Lower leg skin (tissue), 4 donors: ENCODE data around the gene JARID2. TPM values are rescaled to one million over a fixed set of nuclear protein-coding genes. Genes with fewer than 3 reads are reported as not detected.

ENCODE experiments used
- DNase-seq, 2 donors: peaks; one replicate each; pipeline ENCODE4 v3.0.0-alpha.2; 2019; ENCODE audit warnings: low spot score in 2 of 2
- H3K4me3 ChIP-seq: fragments of 200-600 bp; sonication (generic); 2 replicates; pipeline ENCODE4 v1.5.1; 2017; ENCODE audit warnings: mild to moderate bottlenecking, low read depth; ENCODE audit not compliant: poor library complexity, severe bottlenecking
- CTCF ChIP-seq, 3 donors: fragments of 450-650 bp; IDR thresholded peaks; one replicate each; pipeline ENCODE4 v1.5.1; 2016; ENCODE audit warnings: antibody characterized with exemption in 3 of 3, mild to moderate bottlenecking in 3 of 3, moderate library complexity in 2 of 3
- POLR2A ChIP-seq, 2 donors: fragments of 450-650 bp; IDR thresholded peaks; one replicate each; pipeline ENCODE4 v1.6.1; 2016 to 2017; ENCODE audit warnings: antibody characterized with exemption in 2 of 2, mild to moderate bottlenecking in 1 of 2, moderate library complexity in 1 of 2
- WGBS, 2 donors: methylation state at CpG; one replicate each; pipeline ENCODE4 v1.1.5; 2018; 5-methylcytosine and 5-hydroxymethylcytosine counted together
- intact Hi-C: fragments of 100-400 bp; cut with DNase I; formaldehyde crosslinking; loops from one replicate; pipeline ENCODE4 v1.15.0; 2023; ENCODE audit warnings: low total_unique reads
- total RNA-seq, 4 donors: library from RNA; depleted of rRNA; stranded (reverse); fragments of >200 nt; gene quantifications; one replicate each; pipeline ENCODE4 v1.1.0, GENCODE V29; 2016

The JARID2 gene
- total RNA-seq, 4 donors from 2014 or later: 17.9 to 24.2 (median 21.6) TPM

- TF ChIP-seq CTCF (IDR thresholded peaks at IDR 0.05): no peak
- no peak for TF ChIP-seq POLR2A (IDR thresholded peaks at IDR 0.05)
- peak; percentile 77 to 93 for DNase-seq
- WGBS, 2 donors: 3 to 9% methylated on average over 13 of the region's 13 CpGs
- intact Hi-C loops: no loop called here
- no peak overlapping the region for H3K4me3 ChIP-seq
Measured at GRCh38 chr6:15365273-15365687, 119.4 kb downstream of the JARID2 start.

- 18 to 22% methylated on average over 6 of the region's 6 CpGs for WGBS, 2 donors
- TF ChIP-seq POLR2A (IDR thresholded peaks at IDR 0.05) (no peak), CTCF (IDR thresholded peaks at IDR 0.05) (no peak)
- no peak overlapping the region for H3K4me3 ChIP-seq
- intact Hi-C loops: no loop called here
- no peak for DNase-seq
Measured at GRCh38 chr6:15366003-15366535, 120.2 kb downstream of the JARID2 start.

- 62 to 74% methylated on average over 2 of the region's 2 CpGs for WGBS, 2 donors
- TF ChIP-seq POLR2A (IDR thresholded peaks at IDR 0.05): no peak
- TF ChIP-seq CTCF (IDR thresholded peaks at IDR 0.05): no peak
- DNase-seq: no peak
- intact Hi-C loops: no loop called here
- H3K4me3 ChIP-seq: no peak overlapping the region
Measured at GRCh38 chr6:15366879-15367278, 121.0 kb downstream of the JARID2 start.

GRCh38 chr6:15368186-15368585 is 122.3 kb downstream of the JARID2 start:
- intact Hi-C loops: no loop called here
- TF ChIP-seq POLR2A (IDR thresholded peaks at IDR 0.05) (no peak), CTCF (IDR thresholded peaks at IDR 0.05) (no peak)
- H3K4me3 ChIP-seq: no peak overlapping the region
- DNase-seq: no peak

- TF ChIP-seq POLR2A (IDR thresholded peaks at IDR 0.05): no peak
- TF ChIP-seq CTCF (IDR thresholded peaks at IDR 0.05): no peak
- 78 to 83% methylated on average over 5 of the region's 5 CpGs for WGBS, 2 donors
- intact Hi-C loops: no loop called here
- DNase-seq: no peak
- H3K4me3 ChIP-seq: no peak overlapping the region
Measured at GRCh38 chr6:15368873-15369272, 123.0 kb downstream of the JARID2 start.

GRCh38 chr6:15369838-15370237 is 124.0 kb downstream of the JARID2 start:
- H3K4me3 ChIP-seq: no peak overlapping the region
- TF ChIP-seq POLR2A (IDR thresholded peaks at IDR 0.05) (no peak), CTCF (IDR thresholded peaks at IDR 0.05) (no peak)
- DNase-seq: no peak
- intact Hi-C loops: no loop called here
- 45 to 53% methylated on average over 4 of the region's 4 CpGs for WGBS, 2 donors
